Stimulated activated CD8-positive, alpha-beta memory T cell treated with anti-CD3 and anti-CD28 coated beads, Interleukin-12 subunit alpha, Interleukin-12 subunit beta, amount 100 ng/mL, for 4 hours (primary cell): ENCODE data around the gene CADM2.

Experiments used
- DNase-seq: peaks from one replicate; pipeline ENCODE4 v3.0.0-alpha.2; 2020; ENCODE audit warnings: low read depth

The CADM2 gene

DNA sequence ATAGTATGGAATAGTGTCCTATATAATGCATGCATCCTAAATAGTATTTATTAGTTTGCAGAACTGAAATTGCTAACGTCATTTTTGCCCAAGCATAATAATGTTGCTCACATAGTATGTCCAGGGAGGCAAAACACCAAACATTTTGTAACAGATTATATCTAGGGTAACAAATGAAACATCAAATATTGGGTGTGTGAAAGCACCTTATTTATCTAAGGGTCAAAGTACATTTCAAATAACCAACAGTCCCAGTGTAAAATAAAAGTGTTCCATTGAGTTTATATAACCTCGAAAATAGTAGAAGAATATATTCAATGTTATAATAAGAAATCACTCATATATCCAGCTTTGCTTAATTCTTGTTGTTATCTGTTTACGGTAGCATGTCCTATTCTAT is 363.1 kb downstream of the CADM2 start:
- no peak for DNase-seq

DNA sequence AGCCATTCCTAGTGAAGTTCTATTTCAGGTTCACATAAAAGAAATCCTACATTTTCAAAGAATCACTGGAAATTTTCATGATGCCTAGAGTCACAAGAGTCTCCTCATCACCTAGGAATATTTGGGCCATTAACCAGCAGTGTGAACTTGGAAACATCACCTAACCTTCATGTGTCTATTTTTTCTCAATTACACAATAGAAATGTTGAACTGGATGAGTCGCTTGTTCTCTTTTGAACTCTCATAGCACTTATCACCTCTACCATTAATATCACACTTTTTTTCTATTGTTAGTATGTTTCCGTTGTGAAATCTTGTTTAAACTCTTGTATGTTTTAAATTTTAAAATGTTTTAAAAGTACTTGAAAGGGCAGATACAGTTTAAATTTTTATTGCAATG is 371.3 kb downstream of the CADM2 start:
- no peak for DNase-seq

DNA sequence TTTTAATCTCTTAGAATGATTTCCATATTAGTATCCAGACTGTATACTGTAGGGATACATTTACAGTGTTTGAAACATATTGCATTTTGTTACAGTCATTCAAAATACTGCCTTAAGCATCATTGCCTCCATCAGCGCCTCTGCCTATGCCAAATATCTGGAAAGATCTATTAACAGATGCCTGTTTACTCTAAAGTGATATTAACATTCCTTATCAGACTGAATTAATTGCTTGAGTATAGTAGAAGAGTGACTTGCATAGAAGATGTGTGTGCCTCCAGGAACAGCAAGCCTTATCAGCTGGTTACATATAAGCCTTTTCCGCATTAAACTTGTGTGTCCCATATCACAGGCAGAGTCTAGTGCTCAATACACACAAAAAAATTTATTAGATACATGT is 379.1 kb downstream of the CADM2 start:
- DNase-seq, result no peak

DNA sequence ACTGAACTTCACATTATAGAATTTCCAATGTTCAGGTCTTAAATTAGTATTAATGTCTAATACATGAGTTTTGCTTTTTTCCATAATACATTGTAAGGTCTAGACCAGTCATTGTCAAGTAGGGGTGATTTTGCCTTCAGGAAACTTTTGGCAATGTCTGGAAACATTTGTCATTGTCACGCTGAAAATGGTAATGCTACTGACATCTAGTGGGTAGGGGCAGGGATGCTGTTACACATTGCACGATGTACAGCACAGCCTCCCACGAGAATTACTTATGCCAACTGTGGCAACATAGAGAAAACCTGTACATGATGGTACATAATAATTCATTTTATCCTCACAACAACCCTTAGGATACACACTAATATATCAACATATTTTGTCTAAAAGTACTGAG is 384.1 kb downstream of the CADM2 start:
- DNase-seq, result no peak

DNA sequence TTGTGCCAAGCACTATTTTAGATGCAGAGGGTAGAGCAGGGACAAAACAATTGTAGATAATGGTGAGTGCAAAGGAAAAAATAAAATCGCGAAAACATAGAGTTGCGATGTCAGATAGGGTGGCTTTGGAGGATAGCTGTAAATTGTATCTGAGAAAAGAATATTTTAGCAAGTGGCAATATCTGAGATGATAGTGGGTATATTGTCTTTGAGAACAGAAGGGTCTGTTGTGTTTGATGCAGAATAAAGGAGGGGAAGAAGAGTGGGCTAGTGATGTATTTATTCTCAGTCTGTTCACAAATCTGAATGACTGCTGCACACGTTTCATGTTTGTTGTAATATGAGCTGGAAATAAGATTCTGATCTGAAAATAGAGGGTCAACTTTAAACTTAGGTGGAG is 396.8 kb downstream of the CADM2 start:
- no peak for DNase-seq

DNA sequence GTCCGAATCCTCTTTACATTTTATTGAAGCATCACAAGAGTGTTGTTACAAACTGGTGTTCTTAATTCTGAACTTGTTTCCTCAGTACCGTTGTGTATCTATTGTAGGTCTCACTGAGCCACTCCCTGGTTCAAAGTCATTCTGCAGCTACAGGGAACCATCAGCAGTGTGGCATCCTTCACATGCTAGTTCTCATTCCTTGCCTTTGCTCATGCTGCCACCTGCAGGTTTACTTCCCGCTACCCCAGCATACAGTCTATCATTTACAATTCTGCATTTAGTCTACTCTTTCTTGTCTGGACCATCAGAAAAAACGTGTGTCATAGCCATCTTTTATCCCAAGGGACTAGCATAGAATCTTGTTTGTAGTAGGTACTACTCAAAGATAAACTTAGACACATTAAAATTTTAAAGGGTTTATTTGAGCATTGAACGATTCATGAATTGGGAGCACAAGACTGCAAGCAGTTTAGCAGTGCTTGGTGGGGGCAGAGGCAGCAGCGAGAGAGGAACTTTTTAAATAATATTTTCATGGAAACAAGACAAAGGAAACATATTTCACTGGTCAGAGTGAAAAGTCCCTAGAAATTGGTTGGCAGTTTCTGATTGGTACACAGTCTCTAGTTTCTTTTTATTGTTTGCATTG is 402.1 kb downstream of the CADM2 start:
- no peak for DNase-seq

DNA sequence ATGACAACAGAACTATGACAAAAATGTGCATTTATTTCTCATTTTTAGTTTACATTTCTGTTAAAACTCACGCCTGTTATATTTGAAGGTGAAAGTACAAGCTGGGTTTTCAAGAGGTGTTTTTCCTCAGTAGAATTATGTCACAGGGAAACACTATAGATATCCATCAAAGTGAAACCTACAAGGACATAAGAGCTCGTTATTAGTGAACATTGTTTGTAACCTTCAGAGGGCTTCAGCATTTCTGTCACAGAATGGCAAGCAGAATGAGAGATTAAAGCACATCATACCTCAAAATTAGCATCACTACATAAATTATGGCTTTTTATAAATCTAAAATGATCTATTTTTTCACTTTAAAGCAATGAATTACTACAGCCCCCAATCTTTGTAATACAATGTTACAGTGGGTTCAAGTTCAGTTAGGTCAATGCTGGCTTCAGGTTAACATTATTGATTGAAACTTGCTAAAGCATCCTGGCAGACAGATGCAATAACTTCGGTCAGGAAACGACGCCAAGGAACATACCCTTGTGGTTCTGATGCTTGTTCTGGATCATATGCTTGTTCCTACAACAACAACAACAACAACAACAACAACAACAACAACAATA is 405.6 kb downstream of the CADM2 start:
- DNase-seq, result no peak

DNA sequence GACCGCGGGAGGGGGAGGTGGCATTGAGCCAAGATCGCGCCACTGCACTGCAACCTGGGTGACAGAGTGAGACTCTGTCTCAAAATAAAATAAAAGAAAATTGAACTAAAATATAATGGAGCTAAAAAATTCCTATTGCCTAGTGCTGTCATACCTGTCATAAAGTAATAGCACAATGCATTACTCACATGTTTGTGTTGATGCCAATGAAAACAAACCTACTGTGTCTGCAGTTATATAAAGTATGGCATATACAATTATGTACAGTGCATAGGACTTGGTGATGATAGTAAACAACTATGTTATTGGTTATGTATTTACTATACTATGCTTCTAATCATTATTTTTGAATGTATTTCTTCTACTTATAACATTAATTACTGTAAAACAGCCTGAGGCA is 411.6 kb downstream of the CADM2 start:
- no peak for DNase-seq

DNA sequence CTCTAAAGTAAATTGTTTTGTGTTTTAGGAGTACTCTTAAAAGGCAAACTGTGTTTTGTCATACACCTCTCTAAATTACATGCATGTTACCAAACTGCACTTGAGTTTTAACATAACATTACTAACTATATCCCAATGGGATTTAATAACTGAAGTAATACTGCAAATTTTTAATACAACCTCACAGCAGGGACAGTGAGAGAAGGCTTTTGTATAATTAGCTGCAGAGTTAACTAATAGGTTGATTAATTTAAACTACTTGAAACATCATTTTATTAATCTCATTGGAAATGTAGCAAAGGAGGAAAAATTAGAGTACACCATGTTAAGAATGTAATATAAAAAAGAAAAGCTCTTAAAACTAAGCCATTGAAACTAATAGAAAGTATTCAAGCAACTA is 417.3 kb downstream of the CADM2 start:
- DNase-seq, result no peak

DNA sequence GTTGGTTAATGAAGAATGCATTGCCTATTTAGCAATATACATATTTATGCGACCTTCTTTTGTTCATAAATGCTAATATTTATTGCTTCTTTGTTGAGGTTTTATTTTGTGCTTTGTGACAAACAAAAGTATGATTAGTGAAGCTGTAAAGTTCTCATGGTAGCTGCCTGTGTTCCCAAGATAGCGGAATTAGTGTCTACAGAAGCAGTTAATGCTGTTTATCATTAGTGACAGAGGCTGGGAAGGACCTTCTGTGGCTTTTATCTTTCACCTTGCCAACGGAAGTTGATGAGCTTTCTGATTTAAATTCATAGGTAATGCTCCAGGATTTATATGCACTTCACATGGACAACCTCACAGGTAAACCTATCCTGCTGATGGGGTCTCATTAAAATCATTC is 418.3 kb downstream of the CADM2 start:
- DNase-seq, result no peak

DNA sequence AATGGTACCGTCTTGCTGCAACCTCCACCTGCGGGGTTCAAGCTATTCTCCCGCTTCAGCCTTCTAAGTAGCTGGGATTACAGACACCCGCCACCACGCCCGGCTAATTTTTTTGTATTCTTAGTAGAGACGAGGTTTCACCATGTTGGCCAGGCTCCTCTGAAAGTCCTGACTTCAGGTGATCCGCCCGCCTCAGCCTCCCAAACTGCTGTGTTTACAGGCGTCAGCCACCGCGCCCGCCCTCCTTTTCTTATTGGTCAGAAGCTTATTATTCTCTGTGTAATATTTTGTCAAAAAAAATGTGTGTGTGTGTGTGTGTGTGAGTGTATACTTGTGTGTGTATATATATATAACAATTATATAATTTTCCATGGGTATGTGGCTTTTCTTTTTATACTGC is 425.6 kb downstream of the CADM2 start:
- no peak for DNase-seq

DNA sequence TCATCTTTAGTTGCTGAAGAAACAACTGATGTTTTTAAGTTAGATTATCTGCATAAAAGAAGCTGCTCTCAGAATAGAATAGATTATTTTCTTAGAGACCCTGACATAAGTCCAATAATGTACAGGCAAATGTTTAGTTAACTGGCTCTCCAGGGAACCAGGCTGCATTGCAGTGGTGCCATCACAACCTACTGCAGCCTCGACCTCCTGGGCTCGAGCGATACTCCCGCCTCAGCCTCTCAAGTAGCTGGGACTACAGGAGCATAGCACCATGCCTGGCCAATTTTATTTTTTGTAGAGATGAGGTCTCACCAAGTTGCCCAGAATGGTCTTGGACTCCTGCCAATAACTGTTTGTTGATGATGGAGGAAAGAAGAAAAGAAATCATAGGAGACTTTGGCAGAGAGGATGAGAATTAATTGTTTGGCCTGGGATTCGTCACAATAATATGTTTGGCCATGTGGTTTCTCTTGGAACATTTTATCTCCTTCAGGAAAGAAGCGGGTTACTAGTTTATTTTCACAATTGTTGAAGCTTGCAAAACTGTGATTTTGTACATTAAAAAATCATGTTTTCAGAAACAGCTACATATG is 429.2 kb downstream of the CADM2 start:
- DNase-seq, result no peak

DNA sequence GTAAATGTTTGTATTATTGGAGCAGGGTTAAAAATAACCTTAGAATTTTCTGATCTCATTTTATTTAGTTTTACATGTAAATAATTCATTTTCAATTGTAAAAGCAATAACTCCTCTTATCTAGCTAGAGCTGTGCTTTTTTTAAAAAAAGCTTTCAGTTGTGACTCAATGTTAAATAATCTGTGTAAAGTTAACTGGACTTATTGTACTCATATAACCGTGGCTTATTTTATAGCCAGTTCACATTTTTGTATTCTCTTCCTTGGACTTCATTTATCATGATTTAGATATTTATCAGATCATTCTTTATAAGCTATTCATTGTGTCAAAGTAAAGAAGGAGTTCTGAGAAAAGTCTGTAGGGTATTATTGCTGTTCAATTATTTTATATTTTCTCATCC is 435.6 kb downstream of the CADM2 start:
- DNase-seq, result no peak

DNA sequence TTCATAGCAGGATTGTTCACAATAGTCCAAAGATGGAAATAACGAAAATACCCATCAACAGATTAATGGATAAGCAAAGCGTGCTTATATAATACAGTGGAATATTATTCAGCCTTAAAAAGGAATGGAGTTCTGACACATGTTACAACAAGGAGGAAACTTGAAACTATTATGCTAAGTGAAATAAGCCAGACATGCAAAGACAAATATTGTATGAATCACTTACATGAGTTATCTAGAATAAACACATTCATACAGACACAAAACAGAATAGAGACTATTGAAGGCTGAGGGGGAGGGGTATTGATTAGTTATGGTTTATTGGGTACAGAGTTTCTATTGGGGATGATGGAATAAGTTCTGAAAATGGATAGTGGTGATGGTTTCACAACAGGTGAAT is 438.6 kb downstream of the CADM2 start:
- DNase-seq, result no peak

DNA sequence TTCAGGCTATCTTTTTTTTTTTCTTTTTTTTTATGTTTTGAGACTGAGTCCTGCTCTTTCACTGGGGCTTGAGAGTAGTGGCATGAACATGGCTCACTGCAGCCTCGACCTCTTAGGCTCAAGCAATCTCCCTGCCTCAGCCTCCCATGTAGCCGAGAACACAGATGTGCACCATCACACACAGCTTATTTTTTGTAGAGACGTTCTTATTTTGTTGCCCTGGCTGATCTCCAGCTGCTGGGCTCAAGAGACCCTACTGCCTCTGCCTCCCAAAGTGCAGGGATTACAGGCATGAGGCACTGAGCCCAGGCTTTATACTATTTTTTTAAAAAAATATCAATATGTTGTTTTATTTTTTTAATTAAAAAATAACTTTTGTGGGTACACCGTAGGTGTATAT is 467.3 kb downstream of the CADM2 start:
- no peak for DNase-seq

DNA sequence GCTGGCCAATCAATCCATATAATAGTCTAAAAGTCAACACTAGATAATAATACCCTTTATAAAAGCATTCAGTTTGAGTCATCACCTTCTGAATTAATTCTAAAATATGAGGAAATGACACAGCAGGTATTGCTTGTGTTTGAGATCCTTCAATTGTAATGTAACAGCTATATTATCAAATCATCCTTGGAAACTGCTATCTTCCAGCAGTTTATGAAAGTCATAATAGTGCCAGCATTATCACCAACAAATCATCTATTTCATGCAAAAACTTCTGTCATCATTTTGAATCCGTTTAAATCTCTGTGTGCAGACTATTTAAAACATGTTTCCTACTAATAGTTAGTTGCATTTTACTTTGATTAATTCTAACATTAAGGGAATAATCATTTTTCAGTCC is 468.7 kb downstream of the CADM2 start:
- no peak for DNase-seq

DNA sequence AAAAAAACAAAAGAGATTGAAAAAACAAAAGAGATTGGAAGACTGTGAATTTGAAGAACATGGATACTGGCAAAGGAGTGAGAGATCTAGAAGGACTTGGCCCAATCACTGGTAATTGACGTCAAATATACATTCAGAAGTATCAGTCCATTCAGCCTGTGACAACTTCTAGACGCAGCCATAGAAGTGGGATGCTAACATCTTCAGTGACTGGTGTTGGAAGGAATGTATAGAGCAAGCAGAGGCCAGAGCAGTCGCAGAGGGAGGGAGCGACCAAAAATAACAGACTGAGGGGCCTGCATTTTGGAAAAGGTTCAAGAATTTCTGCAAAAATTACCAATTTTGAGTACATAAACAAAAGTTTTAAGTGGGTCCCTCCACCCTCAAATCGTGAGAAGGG is 473.3 kb downstream of the CADM2 start:
- no peak for DNase-seq

DNA sequence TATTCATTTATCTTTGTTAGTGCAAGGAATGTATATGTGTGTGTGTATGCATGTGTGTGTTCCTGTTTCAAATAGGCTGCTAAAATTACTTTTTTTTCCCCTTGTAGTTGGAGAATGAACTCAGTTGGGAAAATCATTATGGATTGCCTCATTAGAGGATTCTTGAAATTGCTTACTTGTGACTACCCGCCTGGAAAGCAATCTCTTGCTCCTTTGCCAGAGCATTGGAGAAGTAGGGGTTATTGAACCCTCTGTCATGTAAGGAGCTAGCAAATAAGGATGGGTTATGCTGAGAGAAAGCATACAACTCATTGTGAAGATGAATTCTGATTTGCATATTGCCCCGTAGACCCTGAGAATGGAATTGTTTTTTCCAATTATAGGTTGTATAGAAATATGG is 474.5 kb downstream of the CADM2 start:
- no peak for DNase-seq

DNA sequence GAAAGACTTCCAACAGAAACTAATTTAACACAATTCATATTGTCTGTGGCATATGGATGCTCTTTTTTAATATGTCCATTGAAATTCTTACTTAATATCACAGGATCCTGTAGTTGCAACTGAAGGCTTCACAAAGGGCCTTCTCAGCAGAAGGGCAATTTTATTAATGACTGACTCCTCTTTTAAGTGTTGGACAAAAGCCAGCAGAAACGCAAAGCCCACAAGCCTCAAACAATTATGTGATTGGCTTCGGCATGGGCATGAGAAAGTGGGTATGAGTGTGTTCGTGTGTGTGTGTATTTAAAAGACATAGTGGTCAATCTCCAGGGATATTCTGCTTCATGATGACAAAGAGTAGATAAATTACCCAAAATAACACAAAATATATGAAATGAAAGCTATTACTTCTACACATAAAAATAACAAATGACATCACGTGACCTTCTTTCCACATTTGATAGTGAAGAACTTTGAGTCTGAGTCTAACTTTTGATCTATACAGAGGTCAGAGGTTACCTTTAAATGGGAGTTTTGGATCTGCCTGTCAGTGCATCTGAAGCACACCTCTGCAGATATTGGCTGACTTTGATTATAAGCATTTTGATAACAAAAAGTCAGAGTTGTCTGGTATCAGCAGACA is 496.9 kb downstream of the CADM2 start:
- no peak for DNase-seq

DNA sequence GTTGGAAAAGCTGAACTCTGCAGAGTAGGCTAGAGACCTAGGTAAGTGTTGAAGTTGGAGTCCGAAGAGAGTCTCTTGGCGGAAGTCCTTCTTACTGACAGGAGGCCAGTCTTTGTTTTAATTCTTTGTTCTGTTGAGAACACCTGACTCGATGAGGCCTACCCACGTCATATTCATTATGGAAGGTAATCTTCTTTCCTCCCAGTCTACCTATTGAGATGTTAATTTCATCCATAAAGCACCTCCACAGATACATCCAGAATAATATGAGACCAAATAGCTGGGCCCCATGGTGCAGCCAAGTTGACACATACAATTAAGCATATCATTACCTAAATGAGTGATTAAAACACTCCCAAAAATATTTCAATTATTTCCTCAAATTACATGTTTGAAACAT is 515.5 kb downstream of the CADM2 start:
- no peak for DNase-seq

DNA sequence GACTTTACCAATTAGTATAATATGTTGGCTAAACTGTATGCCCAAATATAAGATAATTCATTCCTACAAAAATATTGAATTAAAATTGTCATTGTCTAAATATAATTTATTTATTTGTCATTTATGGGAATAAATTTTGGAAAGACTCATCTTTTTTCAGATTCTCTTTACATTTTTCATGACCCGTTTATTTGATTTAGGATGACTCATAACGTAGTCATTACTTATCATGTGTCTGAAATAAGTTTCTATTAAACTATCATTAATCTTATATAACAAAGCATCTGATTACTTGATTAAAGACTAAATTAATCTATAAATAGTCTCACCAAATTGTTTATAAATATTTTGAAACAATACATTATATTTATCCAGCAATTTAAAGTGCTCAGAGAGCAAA is 516.6 kb downstream of the CADM2 start:
- DNase-seq, result no peak

DNA sequence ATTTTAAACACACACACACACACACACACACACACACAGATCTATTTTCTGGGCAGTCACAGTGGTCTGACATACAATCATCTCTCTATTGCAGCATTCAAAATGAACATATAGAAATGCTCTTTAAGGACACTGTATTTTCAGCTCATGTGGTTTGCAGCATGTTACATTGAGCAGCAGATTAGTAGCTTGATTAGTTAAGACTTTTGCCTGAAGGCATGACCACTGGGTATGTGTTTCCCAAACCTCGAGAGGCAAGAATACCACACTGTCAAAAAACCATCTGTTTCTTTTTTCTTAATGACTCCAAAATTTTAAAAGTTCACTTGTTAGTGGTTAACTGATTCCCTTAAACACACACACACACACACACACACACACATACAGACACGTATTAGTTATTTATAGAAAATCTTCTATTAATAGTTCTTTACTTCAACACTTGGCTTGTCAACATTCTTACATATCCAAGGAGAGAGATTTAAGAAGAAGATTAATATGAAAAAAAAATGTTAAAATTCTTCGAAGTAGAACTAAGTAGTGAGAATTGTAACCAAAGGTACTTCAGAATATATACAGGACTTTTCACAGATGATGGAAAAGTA is 518.2 kb downstream of the CADM2 start:
- no peak for DNase-seq
